T-helper 1 cell treated with Interleukin-12 subunit alpha and Interleukin-12 subunit beta and Interleukin-4 antibody, amounts not matched to agents 30 ng/mL and 1 ng/mL, for 36 hours (primary cell): ENCODE results near the gene USP4. TPM values are rescaled to one million over a fixed set of nuclear protein-coding genes. Genes with fewer than 3 reads are reported as not detected.
"Not testable (repeated sequence)": the region's sequence is repeated elsewhere in the genome, so short reads cannot be mapped to it uniquely, and the experiment has no call there.

Experiments
- intact Hi-C: fragments of 100-400 bp; cut with micrococcal nuclease; formaldehyde crosslinking; loops from one replicate; pipeline ENCODE4 v1.15.1; 2024
- total RNA-seq: library from RNA; stranded (reverse); gene quantifications from 2 replicates; pipeline ENCODE4 v1.2.3, GENCODE V29; 2022

The USP4 gene
- total RNA-seq, 1 donor from 2014 or later: 95.2 TPM

DNA sequence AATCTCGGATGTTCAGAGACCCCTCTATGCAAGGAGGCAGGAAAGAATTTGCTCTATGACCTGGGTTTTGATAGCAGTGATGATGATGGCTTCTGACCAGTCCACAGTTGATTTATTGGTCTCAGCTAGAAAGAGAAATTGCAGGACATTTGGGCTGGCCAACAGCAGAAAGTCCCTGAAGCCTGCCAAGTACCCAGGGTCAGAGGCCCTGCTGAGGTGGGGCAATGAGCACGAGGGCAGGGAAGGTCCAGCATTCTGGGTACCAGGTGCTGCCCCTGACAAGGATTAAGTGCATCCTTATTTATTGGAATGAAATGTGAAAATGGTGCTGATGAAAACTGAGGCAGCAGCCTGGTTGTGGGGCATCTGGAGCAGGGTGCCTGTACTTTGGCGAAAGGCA, 82.7 kb downstream of the USP4 start:
- intact Hi-C loops: no loop called here

DNA sequence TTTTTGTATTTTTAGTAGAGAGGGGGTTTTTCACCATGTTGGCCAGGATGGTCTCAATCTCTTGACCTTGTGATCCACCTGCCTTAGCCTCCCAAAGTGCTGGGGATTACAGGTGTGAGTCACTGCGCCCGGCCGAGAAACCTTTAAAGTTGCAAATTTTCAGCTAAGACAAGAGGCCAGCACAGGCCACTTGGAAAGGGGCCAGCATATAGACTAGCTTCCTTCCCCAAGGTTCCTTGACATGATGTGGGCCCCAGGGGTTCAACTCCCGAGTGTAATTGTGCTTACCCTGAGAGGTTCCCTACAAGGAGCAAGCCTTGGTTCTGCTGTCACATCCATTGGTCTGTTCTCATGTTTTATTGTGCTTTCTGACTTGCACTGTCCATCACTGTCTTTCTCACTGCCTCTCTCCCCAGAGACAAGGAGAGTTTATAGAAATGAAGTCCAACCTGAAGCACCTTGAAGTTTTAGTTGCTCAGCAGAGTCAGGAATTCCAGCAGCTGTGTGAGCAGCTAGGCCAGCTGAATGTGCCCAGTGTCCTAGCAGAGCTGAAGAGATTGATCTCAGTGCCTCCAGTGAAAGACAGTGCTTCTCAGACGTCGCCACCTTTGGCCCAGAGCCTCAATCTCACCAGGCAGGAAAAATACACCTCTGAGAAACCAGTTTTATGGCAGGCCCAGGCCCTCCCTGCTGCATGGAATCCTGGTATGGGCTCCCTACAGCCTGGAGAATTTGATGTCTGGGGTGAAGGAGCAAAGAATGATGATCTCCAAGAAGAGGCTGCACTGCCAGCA, 83.9 kb downstream of the USP4 start:
- intact Hi-C loops: no loop called here

DNA sequence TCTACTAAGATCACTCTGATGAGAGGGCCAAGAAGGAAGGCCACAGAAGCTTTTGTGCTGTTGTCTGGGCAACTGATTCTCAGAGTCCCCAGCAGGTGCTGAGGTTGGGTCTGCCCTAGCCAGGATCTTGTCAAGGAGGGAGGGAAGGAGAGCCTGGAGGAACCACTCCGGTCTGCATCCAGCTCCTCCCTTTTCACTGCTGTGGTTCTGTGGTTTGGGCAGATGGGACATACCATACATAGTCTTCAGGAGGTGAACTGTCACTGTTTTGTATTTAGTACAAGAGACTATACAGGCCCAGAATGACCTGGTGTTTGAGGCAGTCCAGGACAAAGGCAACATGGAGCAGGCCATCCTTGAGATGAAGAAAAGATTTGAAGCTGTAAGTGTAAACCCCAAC, 84.7 kb downstream of the USP4 start:
- intact Hi-C loops: no loop called here

DNA sequence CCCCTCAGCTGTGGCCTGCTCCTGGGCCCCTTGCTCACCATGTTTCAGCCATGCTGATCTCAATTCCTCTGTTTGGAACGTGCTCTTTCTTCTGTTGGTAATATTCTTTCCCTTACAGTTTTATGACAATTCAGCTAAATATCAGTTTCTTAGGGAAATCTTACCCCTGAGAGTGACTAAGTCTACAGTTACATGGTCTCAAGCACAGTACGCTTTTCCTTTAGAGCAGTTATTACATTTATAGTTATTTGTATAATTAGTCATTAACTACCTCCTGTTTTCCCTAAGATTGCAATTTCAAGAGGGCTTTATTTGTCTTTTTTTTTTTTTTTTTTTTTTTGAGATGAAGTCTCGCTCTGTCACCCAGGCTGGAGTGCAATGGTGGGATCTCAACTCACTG, 86.3 kb downstream of the USP4 start:
- intact Hi-C loops: no loop called here

DNA sequence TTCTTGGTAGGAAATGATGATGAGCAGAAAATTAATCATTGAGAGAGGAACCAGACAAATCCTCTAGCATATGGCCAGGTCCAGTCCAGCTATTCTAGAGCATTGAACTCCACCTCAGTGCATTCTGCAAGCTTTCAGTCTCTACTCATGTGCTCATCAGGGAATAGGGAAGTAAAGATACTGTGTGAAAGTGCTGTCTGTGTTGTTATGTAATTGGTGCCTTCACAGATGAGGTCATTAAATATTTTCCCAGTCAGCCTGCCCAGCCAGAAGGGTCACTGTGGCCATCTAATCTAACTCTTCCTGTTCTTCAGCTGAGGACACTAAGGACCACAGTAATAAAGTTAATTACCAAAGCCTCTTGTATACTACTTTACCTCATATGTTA, 91.0 kb downstream of the USP4 start:
- intact Hi-C loops: no loop called here

DNA sequence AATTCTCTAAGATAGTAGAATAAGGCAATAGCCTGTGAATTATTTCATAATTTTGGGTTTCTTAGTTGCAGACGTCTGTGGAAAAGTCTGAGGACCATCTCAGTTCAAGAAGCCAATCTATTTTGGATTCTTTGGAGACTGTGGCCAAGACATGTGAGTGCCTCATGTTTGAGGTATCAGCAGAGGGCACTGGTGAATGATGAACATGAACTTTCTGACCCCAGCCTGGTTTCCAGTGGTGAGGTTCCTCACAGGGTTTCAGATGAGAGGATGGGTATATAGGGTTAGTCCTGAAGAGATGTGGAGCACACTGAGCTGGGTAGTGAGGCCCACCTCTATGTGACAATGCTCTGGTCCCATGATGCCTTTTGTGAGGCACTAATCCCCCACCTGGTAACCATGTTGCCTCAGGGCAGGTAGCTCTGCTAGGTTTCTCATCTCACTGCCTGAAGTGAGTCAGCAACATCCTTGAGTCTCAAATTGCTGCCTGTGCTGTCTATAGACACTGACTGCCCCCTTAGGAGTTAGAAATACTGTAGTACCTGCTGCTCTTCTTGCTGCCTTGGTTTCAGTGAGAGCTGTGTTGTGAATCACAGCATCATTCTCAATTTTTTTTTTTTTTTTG, 95.2 kb downstream of the USP4 start:
- intact Hi-C loops: no loop called here

DNA sequence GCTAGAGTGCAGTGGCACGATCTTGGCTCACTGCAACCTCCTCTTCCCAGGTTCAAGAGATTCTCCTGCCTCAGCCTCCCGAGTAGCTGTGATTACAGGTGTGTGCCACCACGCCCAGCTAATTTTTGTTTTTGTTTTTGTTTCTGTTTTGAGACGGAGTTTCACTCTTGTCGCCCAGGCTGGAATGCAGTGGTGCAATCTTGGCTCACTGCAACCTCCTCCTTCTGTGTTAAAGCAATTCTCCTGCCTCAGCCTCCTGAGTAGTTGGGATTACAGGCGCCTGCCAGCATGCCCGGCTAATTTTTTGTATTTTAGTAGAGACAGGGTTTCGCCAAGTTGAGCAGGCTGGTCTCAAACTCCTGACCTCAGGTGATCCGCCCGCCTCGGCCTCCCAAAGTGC, 99.8 kb downstream of the USP4 start:
- intact Hi-C loops: not testable (repeated sequence)

DNA sequence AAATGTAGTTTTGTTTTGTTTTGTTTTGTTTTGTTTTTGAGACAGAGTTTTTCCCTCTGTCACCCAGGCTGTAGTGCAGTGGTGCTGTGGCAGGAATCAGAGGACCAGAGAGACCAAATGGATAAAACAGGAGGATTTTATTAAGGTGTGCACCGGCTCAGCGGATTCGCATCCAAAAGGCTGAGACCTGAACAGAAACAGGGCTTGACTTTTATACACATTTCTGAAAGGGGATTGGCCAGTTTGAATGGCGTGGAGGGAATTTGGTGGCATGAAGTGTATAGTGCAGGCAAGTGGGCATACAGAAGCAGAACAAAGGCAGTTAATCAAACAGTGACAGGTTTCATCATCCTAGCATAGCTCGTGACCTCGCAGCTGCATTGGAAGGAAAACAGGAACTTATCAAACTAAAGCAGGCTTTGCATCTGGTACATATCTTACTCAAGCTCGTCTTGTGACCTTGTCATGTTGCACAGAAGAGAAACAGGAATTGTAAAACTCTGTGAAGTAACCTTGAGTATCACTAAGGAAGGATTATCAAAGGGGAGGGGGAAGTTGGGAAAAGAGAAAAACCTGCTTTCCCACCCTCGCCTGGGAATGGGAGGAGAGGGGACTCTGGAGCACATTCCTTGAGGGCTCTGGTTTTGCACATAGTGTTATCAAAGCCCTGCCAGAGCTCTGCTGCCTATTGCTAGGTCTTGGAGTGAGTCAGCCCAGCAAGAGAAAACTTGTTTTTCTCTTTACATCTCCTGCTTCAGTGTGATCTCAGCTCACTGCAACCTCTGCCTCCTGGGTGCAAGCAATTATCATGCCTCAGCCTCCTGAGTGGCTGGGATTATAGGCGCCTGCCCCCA, 101.4 kb downstream of the USP4 start:
- intact Hi-C loops: no loop called here

DNA sequence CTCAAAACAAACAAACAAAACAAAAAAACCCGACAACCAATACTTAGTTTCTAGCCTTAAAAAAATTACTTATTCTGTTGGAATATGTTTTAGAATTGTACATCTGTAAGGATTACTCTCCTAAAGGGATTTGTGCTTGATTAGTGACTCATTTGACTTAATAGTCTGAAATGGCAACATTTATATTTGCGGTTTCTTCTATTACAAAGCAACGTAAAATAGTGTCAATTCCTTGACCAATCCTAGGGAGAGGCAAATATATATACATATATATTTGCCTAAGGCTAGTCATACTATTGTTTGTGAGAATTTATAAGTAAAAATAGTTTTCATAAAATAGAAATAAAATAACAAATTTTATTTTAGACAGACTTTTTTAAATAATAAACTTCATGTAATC, 102.5 kb downstream of the USP4 start:
- intact Hi-C loops: no loop called here

DNA sequence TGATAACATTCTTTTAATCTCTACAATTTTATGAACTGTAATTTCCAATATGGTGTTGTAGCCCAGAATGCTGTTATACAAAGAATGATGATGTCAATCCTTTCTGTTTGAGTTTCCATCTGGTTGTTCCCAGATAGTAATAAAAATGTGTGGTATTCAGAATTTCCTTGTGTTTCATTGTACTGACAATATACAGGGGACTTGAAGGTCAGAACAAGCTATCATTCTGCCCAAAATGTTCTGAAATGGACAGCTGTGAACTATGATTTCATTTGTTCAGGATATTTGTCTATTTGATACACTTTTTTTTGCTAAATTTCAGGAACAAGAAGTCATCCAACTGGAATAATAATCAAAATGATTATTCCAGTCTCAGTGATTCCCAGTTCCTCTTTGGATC, 103.6 kb downstream of the USP4 start:
- intact Hi-C loops: no loop called here

DNA sequence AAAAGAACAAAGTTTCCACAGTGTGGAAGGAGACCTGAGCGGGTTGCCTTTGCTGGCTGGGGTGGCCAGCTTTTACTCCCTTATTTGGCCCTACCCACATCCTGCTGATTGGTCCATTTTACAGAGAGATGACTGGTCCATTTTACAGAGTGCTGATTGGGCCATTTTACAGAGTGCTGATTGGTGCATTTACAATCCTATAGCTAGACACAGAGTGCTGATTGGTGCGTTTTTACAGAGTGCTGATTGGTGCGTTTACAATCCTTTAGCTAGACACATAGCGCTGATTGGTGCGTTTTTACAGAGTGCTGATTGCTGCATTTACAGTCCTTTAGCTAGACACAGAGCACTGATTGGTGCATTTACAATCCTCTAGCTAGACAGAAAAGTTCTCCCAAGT, 111.0 kb downstream of the USP4 start:
- intact Hi-C loops: not testable (repeated sequence)

Other genes with a start within 250 kb of the USP4 start
- gene QRICH1, start 246.0 kb downstream of the USP4 start, total RNA-seq: 150 TPM in 2 replicates
- gene QARS1, start 235.3 kb downstream of the USP4 start, total RNA-seq: 207 and 215 TPM in 2 replicates
- gene USP19, start 219.2 kb downstream of the USP4 start, total RNA-seq: 71.7 and 75.0 TPM in 2 replicates
- not detected in 2 replicates for gene LAMB2, start 207.0 kb downstream of the USP4 start, total RNA-seq
- 25.1 and 26.3 TPM in 2 replicates for gene CCDC71, start 173.7 kb downstream of the USP4 start, total RNA-seq
- 2.0 and 2.6 TPM in 2 replicates for gene KLHDC8B, start 168.5 kb downstream of the USP4 start, total RNA-seq
- 14.7 and 16.7 TPM in 2 replicates for gene C3orf62, start 62.8 kb downstream of the USP4 start, total RNA-seq
- gene GPX1, start 18.3 kb upstream of the USP4 start, total RNA-seq: 120 TPM in 2 replicates
- 420 and 425 TPM in 2 replicates for gene RHOA, start 71.9 kb upstream of the USP4 start, total RNA-seq
- gene TCTA, start 72.4 kb upstream of the USP4 start, total RNA-seq: 21.6 and 24.1 TPM in 2 replicates
- 3.9 and 4.6 TPM in 2 replicates for gene AMT, start 82.4 kb upstream of the USP4 start, total RNA-seq
- gene NICN1, start 89.3 kb upstream of the USP4 start, total RNA-seq: 21.1 and 22.5 TPM in 2 replicates
- 19.2 and 22.4 TPM in 2 replicates for gene DAG1, start 130.2 kb upstream of the USP4 start, total RNA-seq
- 0.10 and 0.12 TPM in 2 replicates for gene BSN, start 214.4 kb upstream of the USP4 start, total RNA-seq